ENCODE measurements around the gene SUN1.

Gene SUN1

DNA sequence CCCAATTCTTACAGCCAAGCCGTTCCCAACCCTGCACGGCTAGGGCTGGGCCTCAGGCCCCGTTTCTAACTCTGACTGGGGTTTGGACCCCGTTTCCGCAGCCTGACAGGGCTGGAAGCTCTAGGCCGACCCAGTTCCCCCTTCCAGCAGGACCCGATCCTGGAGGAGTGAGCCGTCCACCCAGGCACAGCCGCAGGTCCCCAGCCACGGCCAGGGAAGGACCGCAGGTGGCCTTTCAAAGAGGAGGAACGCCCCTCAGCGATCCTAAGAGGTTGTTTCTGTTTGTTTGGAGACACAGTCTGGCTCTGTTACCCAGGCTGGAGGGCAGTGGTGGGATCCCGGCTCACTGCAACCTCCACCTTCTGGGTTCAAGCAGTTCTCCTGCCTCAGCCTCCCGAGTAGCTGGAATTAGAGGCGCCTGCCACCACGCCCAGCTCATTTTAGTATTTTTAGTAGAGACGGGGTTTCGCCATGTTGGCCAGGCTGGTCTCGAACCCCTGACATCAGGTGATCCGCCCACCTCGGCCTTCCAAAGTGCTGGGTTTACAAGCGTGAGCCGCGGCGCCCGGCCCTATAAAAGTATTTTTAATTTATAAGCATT, 43.3 kb downstream of the SUN1 start:
- peak overlapping the region; percentile 43 for H3K4me3 ChIP-seq (ENCODE audit: low read depth, low read length)
- TF ChIP-seq CTCF (IDR thresholded peaks at IDR 0.05; ENCODE audit: low read depth, low read length, missing control alignments): no peak
- DNase-seq: no peak
- in situ Hi-C loops (cut with HindIII; ENCODE audit: low pct_ligation_motif_present, low sequenced_read_pairs): no loop called here
- peaks cover 23% of the 10 kb centered on the region for H3K36me3 ChIP-seq (replicated peaks)
- no peaks in the 10 kb centered on the region for H3K27me3 ChIP-seq (replicated peaks)
- peak overlapping the region; percentile 82 for H3K27ac ChIP-seq

DNA sequence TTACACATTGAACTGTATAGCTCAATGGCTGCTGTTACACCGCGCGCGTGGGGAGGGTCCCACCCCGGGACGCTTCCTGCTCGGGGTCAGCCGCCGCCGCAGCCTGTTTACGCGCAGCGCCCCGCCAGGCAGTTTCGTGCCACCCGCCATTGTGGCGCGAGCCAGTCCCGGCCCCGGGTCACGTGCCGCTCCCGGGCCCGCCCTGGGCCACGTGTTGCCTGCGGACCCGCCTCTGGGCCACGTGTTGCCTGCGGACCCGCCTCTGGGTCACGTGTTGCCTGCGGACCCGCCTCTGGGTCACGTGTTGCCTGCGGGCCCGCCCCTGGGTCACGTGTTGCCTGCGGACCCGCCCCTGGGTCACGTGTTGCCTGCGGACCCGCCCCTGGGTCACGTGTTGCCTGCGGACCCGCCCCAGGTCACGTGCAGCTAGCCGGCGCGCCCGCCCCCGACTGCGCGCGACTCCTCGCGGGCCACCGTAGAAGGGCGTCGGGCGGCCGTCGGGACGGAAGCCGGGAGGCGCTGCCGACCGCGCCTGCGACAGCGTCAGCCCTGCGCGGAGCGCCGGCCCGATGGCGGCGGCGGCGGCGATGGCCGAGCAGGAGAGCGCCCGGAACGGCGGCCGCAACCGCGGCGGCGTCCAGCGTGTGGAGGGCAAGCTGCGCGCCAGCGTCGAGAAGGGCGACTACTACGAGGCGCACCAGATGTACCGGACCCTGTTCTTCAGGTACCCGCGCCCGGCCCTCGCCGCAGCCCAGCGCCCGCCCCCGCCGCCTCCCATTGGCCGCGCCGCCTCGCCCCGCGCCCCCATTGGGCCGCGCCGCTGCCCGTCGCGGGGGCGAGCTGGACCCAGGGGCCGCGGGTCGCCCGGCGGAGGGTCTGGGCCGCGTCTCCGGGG, 44.0 kb downstream of the SUN1 start, which contains the start of gene GET4:
TSS of gene GET4 (plus strand) at position 478 of the 895 bp plus-strand sequence. CDS start at position 570, 92 bp downstream.
- in situ Hi-C loops (cut with HindIII; ENCODE audit: low pct_ligation_motif_present, low sequenced_read_pairs): no loop called here
- peak within 1 kb of the TSS; percentile 82 for H3K27ac ChIP-seq
- DNase-seq: peak; percentile 95
- H3K4me3 ChIP-seq (ENCODE audit: low read depth, low read length): peak within 1 kb of the TSS; percentile 87
- H3K36me3 ChIP-seq (replicated peaks): peaks cover 23% of the 10 kb centered on the region
- peak; percentile 11 for TF ChIP-seq CTCF (IDR thresholded peaks at IDR 0.05; ENCODE audit: low read depth, low read length, missing control alignments)
- no peaks in the 10 kb centered on the region for H3K27me3 ChIP-seq (replicated peaks)

- no peak for DNase-seq
- H3K27me3 ChIP-seq (replicated peaks): no peaks in the 10 kb centered on the region
- in situ Hi-C loops (cut with HindIII; ENCODE audit: low pct_ligation_motif_present, low sequenced_read_pairs): no loop called here
- H3K4me3 ChIP-seq (ENCODE audit: low read depth, low read length): peak overlapping the region; percentile 87
- peak overlapping the region; percentile 36 for H3K27ac ChIP-seq
- no peak for TF ChIP-seq CTCF (IDR thresholded peaks at IDR 0.05; ENCODE audit: low read depth, low read length, missing control alignments)
- peaks cover 22% of the 10 kb centered on the region for H3K36me3 ChIP-seq (replicated peaks)
These were observed 44.7 kb downstream of the SUN1 start for GRCh38 chr7:876972-877311.

GRCh38 chr7:877312-878232, 45.3 kb downstream of the SUN1 start:
- no peak for DNase-seq
- no peak overlapping the region for H3K27ac ChIP-seq
- in situ Hi-C loops (cut with HindIII; ENCODE audit: low pct_ligation_motif_present, low sequenced_read_pairs): no loop called here
- TF ChIP-seq CTCF (IDR thresholded peaks at IDR 0.05; ENCODE audit: low read depth, low read length, missing control alignments): no peak
- H3K27me3 ChIP-seq (replicated peaks): no peaks in the 10 kb centered on the region
- H3K36me3 ChIP-seq (replicated peaks): peaks cover 16% of the 10 kb centered on the region
- H3K4me3 ChIP-seq (ENCODE audit: low read depth, low read length): peak overlapping the region; percentile 87

GRCh38 chr7:879093-879492, 46.8 kb downstream of the SUN1 start:
- no peak overlapping the region for H3K27ac ChIP-seq
- no peak for TF ChIP-seq CTCF (IDR thresholded peaks at IDR 0.05; ENCODE audit: low read depth, low read length, missing control alignments)
- H3K4me3 ChIP-seq (ENCODE audit: low read depth, low read length): no peak overlapping the region
- H3K36me3 ChIP-seq (replicated peaks): peaks cover 4% of the 10 kb centered on the region
- DNase-seq: no peak
- in situ Hi-C loops (cut with HindIII; ENCODE audit: low pct_ligation_motif_present, low sequenced_read_pairs): no loop called here
- no peaks in the 10 kb centered on the region for H3K27me3 ChIP-seq (replicated peaks)
